SU-DHL-6 (cell line): ENCODE measurements around the gene CXADR.

Experiments
- H2AFZ ChIP-seq: fragments of 200-600 bp; sonication (generic); 2 replicates; pipeline ENCODE4 v1.6.1; 2014; ENCODE audit warnings: low read depth, mild to moderate bottlenecking, moderate library complexity, mixed read lengths, antibody characterized with exemption, low read length; ENCODE audit not compliant: severe bottlenecking
- H3F3A ChIP-seq: fragments of 200-600 bp; shearing (Covaris generic); 2 replicates; pipeline ENCODE4 v1.6.0; 2016; ENCODE audit warnings: antibody characterized with exemption, mild to moderate bottlenecking; ENCODE audit not compliant: insufficient read depth
- H3K27ac ChIP-seq: fragments of 200-600 bp; sonication (generic); 2 replicates; pipeline ENCODE4 v1.5.1; 2016; ENCODE audit warnings: low read depth, mild to moderate bottlenecking, low read length, moderate library complexity, mixed read lengths
- H3K27me3 ChIP-seq: fragments of 200-600 bp; sonication (generic), shearing (Covaris generic); 2 replicates; pipeline ENCODE4 v1.6.0; 2014; ENCODE audit warnings: mild to moderate bottlenecking, low read length
- H3K36me3 ChIP-seq: fragments of 200-600 bp; sonication (generic); 2 replicates; pipeline ENCODE4 v1.6.1; 2014; ENCODE audit warnings: mild to moderate bottlenecking, low read length, mixed read lengths
- H3K4me2 ChIP-seq: fragments of 300-600, 200-600 bp; shearing (Covaris generic), sonication (generic); 2 replicates; pipeline ENCODE4 v1.6.0; 2014; ENCODE audit warnings: low read length, low read depth, mild to moderate bottlenecking; ENCODE audit not compliant: poor library complexity, severe bottlenecking
- H3K4me3 ChIP-seq: fragments of 200-600 bp; sonication (generic); 2 replicates; pipeline ENCODE4 v1.5.1; 2014; ENCODE audit warnings: antibody characterized with exemption, low read length, mild to moderate bottlenecking, mixed read lengths; ENCODE audit not compliant: insufficient read depth, poor library complexity, severe bottlenecking
- H3K79me2 ChIP-seq: fragments of 200-600 bp; sonication (generic); 2 replicates; pipeline ENCODE4 v1.6.1; 2014; ENCODE audit warnings: mild to moderate bottlenecking, low read length, moderate library complexity; ENCODE audit not compliant: insufficient read depth
- H3K9ac ChIP-seq: fragments of 200-600 bp; sonication (generic); 2 replicates; pipeline ENCODE4 v1.7.0; 2014; ENCODE audit warnings: mild to moderate bottlenecking, low read length
- H3K9me2 ChIP-seq: fragments of 200-600 bp; sonication (generic); replicated peaks from 2 replicates; pipeline ENCODE4 v1.6.1; 2014; ENCODE audit warnings: low read length; ENCODE audit not compliant: insufficient read depth
- H3K9me3 ChIP-seq: fragments of 200-600 bp; sonication (generic); 2 replicates; pipeline ENCODE4 v1.6.1; 2014; ENCODE audit warnings: low read length, mixed read lengths; ENCODE audit not compliant: insufficient read depth
- H4K20me1 ChIP-seq: fragments of 200-600 bp; sonication (generic); 2 replicates; pipeline ENCODE4 v1.6.1; 2014; ENCODE audit warnings: low read depth, mild to moderate bottlenecking, antibody characterized with exemption, low read length, moderate library complexity, mixed read lengths
- EZH2phosphoT487 ChIP-seq: fragments of 200-600 bp; sonication (generic), shearing (Covaris generic); conservative IDR thresholded peaks from 2 replicates; pipeline ENCODE4 v1.6.1; 2018; ENCODE audit warnings: mild to moderate bottlenecking, antibody characterized with exemption, low read length, moderate library complexity, mixed read lengths
- TF ChIP-seq, protein P1 (sequence below): fragments of 200-600 bp; sonication (generic); IDR thresholded peaks from one replicate; pipeline ENCODE4 v1.5.1; 2017; ENCODE audit warnings: antibody characterized with exemption, mild to moderate bottlenecking, low read length, moderate library complexity; ENCODE audit not compliant: insufficient read depth, poor library complexity, severe bottlenecking

CXADR gene

DNA sequence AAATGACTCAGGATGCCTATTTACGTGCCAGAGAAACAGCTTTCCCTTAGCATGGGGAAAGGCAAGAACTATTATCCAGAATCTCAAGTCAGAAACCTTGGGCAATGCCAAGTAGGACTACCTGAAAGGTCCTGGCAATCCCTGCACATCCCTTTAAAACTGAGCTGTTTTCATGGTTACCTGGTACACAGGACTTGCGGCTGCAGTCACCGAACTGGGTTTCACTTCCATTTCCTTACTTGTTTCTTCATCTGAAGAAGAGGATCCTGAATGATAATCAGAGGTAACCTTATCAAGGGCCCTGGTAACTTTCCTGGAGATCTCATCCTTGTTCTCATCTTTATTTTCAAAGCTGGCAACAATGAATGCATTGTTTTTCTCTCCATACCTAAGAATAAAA, 85.6 kb downstream of the CXADR start:
- no peak overlapping the region for H3K4me3 ChIP-seq
- H3K36me3 ChIP-seq, result peaks cover 92% of the 10 kb centered on the region
- peaks cover 23% of the 10 kb centered on the region for H4K20me1 ChIP-seq
- H3K27ac ChIP-seq, result no peak overlapping the region
- H3K79me2 ChIP-seq, result peaks cover 32% of the 10 kb centered on the region
- no peaks in the 10 kb centered on the region for H3K27me3 ChIP-seq
- H3F3A ChIP-seq, result peaks cover 19% of the 10 kb centered on the region; the same call in 1 of the 2 replicates
- H3K4me2 ChIP-seq, result no peak overlapping the region
- H3K9me3 ChIP-seq, result no peaks in the 10 kb centered on the region
- no peak overlapping the region for H2AFZ ChIP-seq
- H3K9ac ChIP-seq, result no peak overlapping the region
- no peaks in the 10 kb centered on the region for H3K9me2 ChIP-seq
- no peak for TF ChIP-seq EZH2phosphoT487
- TF ChIP-seq, protein P1, sequence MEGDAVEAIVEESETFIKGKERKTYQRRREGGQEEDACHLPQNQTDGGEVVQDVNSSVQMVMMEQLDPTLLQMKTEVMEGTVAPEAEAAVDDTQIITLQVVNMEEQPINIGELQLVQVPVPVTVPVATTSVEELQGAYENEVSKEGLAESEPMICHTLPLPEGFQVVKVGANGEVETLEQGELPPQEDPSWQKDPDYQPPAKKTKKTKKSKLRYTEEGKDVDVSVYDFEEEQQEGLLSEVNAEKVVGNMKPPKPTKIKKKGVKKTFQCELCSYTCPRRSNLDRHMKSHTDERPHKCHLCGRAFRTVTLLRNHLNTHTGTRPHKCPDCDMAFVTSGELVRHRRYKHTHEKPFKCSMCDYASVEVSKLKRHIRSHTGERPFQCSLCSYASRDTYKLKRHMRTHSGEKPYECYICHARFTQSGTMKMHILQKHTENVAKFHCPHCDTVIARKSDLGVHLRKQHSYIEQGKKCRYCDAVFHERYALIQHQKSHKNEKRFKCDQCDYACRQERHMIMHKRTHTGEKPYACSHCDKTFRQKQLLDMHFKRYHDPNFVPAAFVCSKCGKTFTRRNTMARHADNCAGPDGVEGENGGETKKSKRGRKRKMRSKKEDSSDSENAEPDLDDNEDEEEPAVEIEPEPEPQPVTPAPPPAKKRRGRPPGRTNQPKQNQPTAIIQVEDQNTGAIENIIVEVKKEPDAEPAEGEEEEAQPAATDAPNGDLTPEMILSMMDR, result no peak

DNA sequence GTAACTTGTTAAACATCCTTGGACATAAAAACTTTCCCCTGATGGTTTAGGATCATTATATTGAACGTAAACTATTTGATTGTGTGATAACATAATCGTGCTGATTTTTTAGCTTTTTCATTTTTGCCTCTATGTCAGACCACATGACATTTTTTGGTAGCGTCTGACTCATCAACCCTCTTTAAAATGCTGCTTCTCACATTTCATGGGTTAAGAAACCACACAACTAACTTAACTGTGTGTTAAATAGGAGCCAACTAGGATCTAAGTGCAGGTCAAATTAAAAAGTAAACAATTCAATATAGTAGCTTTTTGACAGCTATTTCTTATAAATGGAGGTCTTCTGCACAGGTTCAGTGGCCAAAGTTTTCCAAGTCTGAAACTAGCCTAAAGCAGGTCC, 90.0 kb downstream of the CXADR start:
- Histone ChIP-seq H4K20me1 (peaks cover 23% of the 10 kb centered on the region), H3F3A (peaks cover 14% of the 10 kb centered on the region; the same call in 1 of the 2 replicates), H3K4me3 (no peak overlapping the region), H3K9me2 (no peaks in the 10 kb centered on the region), H3K4me2 (no peak overlapping the region), H3K9ac (no peak overlapping the region), H3K79me2 (peaks cover 72% of the 10 kb centered on the region), H3K36me3 (peaks cover 91% of the 10 kb centered on the region), H2AFZ (no peak overlapping the region), H3K27me3 (no peaks in the 10 kb centered on the region), H3K9me3 (no peaks in the 10 kb centered on the region), H3K27ac (no peak overlapping the region)
- TF ChIP-seq EZH2phosphoT487, result no peak
- TF ChIP-seq, protein P1, result no peak

DNA sequence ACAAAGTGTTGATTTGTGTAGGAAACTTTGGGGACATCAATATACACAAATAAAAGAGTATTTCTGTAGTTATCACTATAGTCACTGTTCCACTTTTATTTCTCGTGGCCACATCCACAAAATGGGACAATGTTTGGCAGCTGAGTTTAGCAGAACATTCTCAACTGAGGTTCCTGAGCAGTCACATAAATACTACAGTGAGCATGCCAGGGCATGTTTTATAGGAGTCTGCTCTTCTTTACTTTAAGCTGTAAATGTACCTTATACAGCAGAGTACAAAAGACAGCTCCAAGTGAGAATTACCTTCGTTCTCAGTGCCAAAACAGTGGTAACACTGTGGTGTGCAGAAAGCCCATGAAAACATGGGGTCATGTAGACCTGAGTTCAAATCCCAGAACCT, 94.8 kb downstream of the CXADR start:
- peaks cover 74% of the 10 kb centered on the region for H3K36me3 ChIP-seq

More for the DNA sequence above, 94.8 kb downstream of the CXADR start:
- H3K4me3 ChIP-seq, result no peak overlapping the region
- no peak overlapping the region for H3K4me2 ChIP-seq
- peaks cover 3% of the 10 kb centered on the region; the same call in 1 of the 2 replicates for H3F3A ChIP-seq
- TF ChIP-seq, protein P1, result no peak
- TF ChIP-seq EZH2phosphoT487, result no peak
- H3K79me2 ChIP-seq, result peaks cover 92% of the 10 kb centered on the region
- H2AFZ ChIP-seq, result no peak overlapping the region
- no peak overlapping the region for H3K9ac ChIP-seq
- H3K9me2 ChIP-seq, result no peaks in the 10 kb centered on the region
- no peaks in the 10 kb centered on the region for H3K9me3 ChIP-seq
- no peaks in the 10 kb centered on the region for H3K27me3 ChIP-seq
- no peak overlapping the region for H3K27ac ChIP-seq
- H4K20me1 ChIP-seq, result peaks cover 18% of the 10 kb centered on the region; the same call in 1 of the 2 replicates
